HL-60 (cell line): Measurements from ENCODE around the gene NAALADL2.

ENCODE experiments used
- POLR2AphosphoS5 ChIP-seq: IDR thresholded peaks from 2 replicates; pipeline ENCODE4 v1.6.1; 2012; ENCODE audit warnings: low read depth
- TF ChIP-seq, protein P1 (sequence below): IDR thresholded peaks from one replicate; pipeline ENCODE4 v1.5.1; 2011; ENCODE audit warnings: low read length, control low read depth, inconsistent platforms; ENCODE audit not compliant: insufficient read depth

GRCh38 chr3:175212896-175213295 is 353.8 kb downstream of the NAALADL2 start:
- TF ChIP-seq, protein P1, sequence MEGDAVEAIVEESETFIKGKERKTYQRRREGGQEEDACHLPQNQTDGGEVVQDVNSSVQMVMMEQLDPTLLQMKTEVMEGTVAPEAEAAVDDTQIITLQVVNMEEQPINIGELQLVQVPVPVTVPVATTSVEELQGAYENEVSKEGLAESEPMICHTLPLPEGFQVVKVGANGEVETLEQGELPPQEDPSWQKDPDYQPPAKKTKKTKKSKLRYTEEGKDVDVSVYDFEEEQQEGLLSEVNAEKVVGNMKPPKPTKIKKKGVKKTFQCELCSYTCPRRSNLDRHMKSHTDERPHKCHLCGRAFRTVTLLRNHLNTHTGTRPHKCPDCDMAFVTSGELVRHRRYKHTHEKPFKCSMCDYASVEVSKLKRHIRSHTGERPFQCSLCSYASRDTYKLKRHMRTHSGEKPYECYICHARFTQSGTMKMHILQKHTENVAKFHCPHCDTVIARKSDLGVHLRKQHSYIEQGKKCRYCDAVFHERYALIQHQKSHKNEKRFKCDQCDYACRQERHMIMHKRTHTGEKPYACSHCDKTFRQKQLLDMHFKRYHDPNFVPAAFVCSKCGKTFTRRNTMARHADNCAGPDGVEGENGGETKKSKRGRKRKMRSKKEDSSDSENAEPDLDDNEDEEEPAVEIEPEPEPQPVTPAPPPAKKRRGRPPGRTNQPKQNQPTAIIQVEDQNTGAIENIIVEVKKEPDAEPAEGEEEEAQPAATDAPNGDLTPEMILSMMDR, result no peak
- TF ChIP-seq POLR2AphosphoS5, result no peak
